DMS53 treated with DMSO at 0.1 percent for 48 hours (cell line): ENCODE data around the gene DCTN2.
"Not testable (repeated sequence)": the region's sequence is repeated elsewhere in the genome, so short reads cannot be mapped to it uniquely, and the experiment has no call there.

Experiments
- DNase-seq: peaks from one replicate; lab custom pipeline; 2025; ENCODE audit not compliant: unreplicated experiment; lab: John Stamatoyannopoulos, UW

DCTN2 gene

GRCh38 chr12:57516617-57517153 is 30.3 kb downstream of the DCTN2 start:
- DNase-seq = no peak

- DNase-seq = no peak
These were observed 31.0 kb downstream of the DCTN2 start for GRCh38 chr12:57515934-57516541.

GRCh38 chr12:57515408-57515933 is 31.5 kb downstream of the DCTN2 start:
- DNase-seq = no peak

- no peak for DNase-seq
These were observed 32.1 kb downstream of the DCTN2 start for GRCh38 chr12:57514720-57515407.

DNA sequence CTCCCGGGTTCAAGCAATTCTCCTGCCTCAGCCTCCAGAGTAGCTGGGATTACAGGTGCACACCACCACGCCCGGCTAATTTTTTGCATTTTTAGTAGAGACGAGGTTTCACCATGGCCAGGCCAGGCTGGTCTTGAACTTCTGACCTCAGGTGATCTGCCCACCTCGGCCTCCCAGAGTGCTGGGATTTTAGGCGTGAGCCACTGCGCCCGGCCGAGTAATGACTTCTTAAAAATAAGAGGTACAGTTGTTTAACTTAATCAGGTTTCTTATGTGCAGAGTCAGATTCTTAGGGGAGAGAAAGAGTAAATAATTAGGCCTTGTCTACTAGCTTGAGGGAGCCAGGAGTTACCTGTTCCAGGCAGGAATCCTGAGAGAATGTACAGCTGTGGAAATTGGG is 32.7 kb downstream of the DCTN2 start:
- not testable (repeated sequence) for DNase-seq

DNA sequence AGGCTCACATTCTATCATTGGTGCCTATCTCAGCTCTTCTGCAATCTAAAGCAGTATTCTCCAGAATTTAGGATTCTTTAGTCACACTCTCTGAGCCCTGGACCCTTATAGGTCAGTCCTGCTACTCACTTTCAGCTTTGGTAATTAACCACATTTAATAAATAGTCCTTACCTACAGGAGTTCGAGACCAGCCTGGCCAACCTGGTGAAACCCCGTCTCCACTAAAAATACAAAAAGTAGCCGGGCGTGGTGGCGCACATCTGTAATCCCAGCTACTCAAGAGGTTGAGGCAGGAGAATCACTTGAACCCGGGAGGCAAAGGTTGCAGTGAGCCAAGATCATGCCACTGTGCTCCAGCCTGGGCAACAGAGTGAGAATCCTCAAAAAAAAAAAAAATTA is 33.3 kb downstream of the DCTN2 start:
- DNase-seq = not testable (repeated sequence)

DNA sequence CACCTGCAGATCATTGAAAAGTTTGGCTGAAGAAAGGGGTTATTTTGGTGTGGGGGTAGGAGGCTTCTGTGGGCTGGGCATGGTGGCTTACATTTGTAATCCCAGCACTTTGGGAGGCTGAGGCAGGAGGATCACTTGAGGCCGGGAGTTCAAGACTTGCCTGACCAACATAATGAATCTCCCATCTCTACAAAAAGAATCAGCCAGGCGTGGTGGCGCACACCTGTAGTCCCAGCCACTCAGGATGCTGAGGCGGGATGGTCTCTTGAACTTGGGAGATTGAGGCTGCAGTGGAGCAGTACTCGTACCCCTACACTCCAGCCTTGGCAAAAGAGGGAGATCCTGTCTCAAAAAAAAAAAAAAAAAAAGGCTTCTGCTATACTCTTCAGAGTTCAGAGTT is 33.7 kb downstream of the DCTN2 start:
- no peak for DNase-seq

- DNase-seq = no peak
These were observed 34.3 kb downstream of the DCTN2 start for GRCh38 chr12:57512665-57513064.

DNA sequence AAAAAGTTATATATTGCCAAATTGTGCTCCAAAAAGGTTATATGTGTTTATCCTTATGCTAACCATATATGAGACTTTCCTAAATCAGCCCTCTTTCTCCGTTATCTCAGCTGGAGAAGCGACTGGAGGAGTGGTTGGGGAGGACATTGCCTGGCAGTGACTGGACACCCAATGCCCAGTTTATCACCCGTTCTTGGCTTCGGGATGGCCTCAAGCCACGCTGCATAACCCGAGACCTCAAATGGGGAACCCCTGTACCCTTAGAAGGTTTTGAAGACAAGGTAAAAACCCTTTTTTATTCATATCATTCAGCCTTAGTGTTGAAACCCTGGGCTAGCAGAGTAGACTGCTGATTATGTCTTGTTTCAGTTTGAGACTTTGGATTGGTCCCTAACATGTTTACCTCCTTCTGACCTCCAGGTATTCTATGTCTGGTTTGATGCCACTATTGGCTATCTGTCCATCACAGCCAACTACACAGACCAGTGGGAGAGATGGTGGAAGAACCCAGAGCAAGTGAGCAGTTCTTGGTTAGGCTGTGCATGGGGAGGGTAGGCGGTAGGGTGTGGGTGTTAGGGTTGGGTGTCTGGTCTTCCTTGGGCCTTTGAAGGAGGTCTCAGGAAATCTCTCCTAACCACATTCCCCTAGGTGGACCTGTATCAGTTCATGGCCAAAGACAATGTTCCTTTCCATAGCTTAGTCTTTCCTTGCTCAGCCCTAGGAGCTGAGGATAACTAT is 35.2 kb downstream of the DCTN2 start:
- DNase-seq = no peak

DNA sequence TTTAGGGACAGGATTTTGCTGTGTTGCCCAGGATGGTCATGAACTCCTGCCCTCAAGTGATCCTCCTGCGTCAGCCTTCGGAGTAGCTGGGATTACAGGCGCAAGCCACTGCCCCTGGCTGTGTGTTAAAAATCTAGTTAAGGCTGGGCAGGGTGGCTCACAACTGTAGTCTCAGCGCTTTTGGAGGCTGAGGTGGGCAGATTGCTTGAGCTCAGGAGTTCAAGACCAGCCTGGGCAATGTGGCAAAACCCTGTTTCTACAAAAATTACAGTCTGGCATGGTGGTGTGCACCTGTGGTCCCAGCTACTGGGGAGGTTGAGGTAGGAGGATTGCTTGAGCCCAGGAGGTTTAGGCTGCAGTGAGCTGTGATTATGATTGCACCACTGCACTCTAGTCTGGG is 35.8 kb downstream of the DCTN2 start:
- no peak for DNase-seq

DNA sequence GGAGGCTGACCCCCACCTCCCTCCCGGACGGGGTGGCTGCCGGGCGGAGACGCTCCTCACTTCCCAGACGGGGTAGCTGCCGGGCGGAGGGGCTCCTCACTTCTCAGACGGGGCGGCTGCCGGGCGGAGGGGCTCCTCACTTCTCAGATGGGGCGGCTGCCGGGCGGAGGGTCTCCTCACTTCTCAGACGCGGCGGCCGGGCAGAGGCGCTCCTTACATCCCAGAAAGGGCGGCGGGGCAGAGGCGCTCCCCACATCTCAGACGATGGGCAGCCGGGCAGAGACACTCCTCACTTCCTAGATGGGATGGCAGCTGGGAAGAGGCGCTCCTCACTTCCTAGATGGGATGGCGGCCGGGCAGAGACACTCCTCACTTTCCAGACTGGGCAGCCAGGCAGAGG is 39.2 kb downstream of the DCTN2 start:
- DNase-seq = not testable (repeated sequence)

DNA sequence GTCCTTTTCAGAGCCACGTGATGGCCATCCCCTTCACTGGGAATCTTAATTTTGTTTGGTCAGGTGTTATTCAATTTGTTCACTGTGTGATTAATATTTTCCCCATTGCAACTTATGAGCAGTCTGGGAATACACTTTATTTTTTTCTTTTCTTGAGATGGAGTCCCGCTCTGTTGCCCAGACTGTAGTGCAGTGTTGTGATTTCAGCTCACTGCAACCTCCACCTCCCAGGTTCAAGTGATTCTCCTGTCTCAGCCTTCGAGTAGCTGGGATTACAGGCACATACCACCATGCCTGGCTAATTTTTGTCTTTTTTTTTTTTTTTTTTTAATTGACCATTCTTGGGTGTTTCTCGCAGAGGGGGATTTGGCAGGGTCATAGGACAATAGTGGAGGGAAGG is 40.5 kb downstream of the DCTN2 start:
- not testable (repeated sequence) for DNase-seq

DNA sequence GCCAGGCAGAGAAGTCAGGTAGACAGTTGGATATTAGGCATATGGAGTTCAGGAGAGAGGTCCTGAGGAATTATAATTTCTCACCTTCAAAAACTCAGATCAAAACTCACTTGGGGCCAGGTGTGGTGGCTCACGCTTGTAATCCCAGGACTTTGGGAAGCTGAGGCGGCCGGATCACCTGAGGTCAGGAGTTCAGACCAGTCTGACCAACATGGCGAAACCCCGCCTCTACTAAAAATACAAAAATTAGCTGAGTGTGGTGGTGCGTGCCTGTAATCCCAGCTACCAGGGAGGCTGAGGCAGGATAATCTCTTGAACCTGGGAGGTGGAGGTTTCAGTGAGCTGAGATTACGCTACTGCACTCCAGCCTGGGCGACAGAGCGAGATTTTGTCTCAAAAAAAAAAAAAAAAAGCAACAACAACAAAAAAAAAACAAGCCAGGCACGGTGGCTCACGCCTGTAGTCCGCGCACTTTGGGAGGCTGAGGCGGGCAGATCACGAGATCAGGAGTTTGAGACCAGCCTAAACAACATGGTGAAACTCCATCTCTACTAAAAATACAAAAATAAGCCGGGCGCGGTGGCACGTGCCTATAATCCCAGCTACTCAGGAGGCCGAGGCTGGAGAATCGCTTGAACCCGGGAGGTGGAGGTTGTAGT is 44.6 kb downstream of the DCTN2 start:
- not testable (repeated sequence) for DNase-seq

DNA sequence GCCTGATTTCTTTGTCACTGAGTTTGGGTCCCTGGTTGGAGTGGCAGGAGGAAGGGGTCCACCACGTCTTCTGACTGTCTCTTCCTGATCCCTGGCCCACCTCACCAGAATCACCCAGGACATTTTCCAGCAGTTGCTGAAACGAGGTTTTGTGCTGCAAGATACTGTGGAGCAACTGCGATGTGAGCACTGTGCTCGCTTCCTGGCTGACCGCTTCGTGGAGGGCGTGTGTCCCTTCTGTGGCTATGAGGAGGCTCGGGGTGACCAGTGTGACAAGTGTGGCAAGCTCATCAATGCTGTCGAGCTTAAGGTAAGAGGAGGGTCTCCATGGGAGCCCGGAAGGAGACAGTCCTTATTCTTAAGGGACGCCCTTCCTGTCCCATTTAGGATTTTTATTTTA is 46.8 kb downstream of the DCTN2 start:
- DNase-seq = no peak

- no peak for DNase-seq
These were observed 48.4 kb downstream of the DCTN2 start for GRCh38 chr12:57498571-57498970.

DNA sequence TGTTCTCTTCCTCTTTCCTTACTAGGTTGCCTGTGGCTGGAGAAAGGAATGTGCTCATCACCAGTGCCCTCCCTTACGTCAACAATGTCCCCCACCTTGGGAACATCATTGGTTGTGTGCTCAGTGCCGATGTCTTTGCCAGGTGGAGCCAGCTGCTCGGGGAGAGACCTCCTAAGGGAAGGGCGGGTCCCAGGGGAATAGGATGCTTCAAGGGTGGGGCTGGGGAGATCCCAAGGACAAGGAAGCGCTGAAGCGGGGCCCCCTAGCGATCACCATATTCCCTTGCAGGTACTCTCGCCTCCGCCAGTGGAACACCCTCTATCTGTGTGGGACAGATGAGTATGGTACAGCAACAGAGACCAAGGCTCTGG is 48.9 kb downstream of the DCTN2 start:
- DNase-seq = no peak

- DNase-seq = no peak
These were observed 49.5 kb downstream of the DCTN2 start for GRCh38 chr12:57497223-57498131.

- DNase-seq = no peak
These were observed 50.2 kb downstream of the DCTN2 start for GRCh38 chr12:57496822-57497221.

DNA sequence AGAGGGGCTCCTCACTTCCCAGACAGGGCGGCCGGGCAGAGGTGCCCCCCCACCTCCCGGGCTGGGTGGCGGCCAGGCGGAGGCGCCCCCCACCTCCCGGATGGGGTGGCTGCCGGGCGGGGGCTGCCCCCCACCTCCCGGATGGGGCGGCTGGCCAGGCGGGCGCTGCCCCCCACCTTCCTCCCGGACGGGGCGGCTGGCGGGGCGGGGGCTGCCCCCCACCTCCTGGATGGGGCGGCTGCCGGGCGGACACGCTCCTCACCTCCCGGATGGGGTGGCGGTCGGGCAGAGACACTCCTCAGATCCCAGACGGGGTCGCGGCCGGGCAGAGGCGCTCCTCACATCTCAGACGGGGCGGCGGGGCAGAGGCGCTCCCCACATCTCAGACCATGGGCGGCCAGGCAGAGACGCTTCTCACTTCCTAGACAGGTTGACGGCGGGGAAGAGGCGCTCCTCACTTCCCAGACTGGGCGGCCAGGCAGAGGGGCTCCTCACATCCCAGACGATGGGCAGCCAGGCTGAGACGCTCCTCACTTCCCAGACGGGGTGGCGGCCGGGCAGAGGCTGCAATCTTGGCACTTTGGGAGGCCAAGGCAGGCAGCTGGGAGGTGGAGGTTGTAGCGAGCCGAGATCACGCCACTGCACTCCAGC is 51.8 kb downstream of the DCTN2 start:
- DNase-seq = not testable (repeated sequence)
